Activated CD8-positive, alpha-beta memory T cell treated with anti-CD3 and anti-CD28 coated beads, Interleukin-2, amount 50 U/mL, for 24 hours (primary cell): Measurements from ENCODE around the gene DNAAF3.
"Not testable (repeated sequence)": the region's sequence is repeated elsewhere in the genome, so short reads cannot be mapped to it uniquely, and the experiment has no call there.

Experiments
- DNase-seq: peaks from one replicate; pipeline ENCODE4 v3.0.0-alpha.2; 2020; ENCODE audit errors: extremely low read depth

The DNAAF3 gene

DNA sequence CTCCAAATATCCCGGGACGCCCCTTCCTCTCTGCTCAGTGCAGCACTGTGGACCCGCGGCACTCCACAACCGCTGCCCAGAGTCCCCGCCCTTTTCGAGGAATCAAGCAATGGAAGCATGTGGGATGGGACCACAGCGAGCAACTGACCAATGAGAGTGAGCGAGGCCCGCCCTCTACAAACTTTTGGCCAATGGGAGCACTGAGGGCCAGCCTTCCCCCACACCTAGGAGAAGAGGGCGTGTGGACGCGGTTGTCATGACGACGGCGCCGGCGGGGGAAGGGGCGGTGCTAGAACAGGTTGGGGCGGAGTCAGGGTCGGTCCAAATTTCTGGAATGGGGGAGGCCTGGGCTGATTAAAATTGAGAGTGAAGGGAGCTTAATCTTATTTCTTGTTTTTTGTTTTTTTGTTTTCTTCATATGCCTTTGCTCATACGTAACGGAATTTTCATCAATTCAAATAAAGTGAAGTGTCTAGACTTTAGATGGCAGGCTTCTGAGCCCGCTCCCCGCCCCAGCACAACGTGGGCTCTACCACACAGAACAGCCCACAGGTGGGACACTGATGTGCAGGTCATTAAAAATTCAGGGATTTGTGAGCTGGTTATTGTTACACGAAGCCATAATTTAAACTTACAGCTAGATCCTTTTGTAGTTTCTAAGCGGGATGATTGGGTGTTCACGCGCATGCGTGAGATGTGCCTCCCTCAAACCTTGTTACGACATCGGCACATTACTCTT lies at the start of gene DNAAF3:
Gene DNAAF3, minus strand, starts transcription at position 84 of the 739 bp plus-strand sequence. CDS start 200 bp downstream, outside the sequence.
- DNase-seq: peak; percentile 44

DNA sequence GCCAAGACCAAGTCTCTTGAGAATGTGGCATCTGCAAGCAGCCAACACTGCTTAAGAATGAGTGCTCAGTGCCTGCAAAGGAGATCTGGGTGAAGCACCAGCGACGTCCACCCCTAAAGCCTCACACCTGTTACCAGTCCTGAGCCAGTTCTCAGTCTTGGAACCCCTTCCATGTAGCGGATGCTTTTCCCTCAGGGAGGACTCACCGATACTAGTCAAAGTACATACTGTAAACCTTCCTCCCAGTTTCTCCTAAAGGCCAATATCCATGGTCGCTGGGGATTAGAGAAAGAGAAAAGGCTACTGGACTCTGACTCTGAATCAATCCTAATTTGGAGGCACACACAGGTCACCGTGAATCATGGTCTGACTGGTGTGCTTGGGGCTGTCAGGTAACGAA lies 47.1 kb upstream of the DNAAF3 start:
- no peak for DNase-seq

DNA sequence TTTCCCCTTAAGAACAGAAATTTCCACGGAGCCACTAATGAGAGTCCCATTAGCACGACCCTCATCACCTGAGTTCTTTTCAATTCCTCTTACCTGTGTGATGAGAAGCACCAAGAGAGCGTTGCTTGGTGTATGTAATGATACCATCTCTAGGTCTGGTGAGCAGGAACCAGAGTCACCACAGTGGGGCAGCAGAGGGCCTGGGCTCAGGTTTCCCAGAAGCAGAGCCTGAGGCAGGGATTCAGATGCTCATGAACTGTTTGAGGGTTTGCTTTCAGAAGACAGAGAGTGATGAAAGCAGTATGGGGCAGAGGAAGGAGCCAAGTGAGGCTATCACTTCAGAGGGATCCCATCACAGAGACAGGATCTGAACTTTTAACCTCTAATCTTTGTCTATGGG lies 46.0 kb upstream of the DNAAF3 start:
- no peak for DNase-seq

DNA sequence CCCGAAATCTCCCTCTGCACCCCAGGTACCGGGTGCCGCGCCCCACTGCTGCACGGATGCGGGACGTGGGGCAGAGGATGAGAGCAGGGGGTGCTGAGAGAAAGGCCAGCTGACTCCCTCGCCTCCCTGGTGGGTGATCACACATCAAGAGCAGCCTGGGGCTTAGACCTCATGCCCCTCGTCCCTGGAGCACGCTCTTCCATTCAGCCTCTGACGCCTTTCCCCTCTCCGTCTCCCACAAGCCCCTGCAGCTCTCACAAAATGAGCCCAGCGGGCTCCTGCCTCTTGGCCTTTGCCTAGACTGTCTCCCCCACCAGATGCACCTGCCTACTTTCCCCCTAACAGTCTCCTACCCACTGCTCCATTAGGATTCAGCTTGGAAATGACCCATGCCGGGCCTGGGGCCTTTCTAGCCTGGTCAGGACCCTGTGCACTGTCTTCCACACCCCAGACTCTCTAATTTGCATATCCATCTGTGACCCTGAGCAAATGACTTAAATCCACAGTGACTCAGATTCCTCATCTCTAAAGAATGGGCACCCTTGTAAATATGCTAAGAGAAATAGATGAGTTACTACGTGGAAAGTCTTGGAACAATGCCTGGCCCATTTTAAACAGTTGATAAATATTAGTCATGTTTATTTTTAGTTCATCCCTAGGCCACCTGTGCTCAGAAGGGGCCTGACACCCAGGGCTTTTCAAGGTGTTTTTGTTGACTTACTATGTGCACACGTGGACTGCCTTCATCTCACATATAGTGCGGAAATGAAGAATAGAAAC lies 43.5 kb upstream of the DNAAF3 start:
- DNase-seq: no peak

DNA sequence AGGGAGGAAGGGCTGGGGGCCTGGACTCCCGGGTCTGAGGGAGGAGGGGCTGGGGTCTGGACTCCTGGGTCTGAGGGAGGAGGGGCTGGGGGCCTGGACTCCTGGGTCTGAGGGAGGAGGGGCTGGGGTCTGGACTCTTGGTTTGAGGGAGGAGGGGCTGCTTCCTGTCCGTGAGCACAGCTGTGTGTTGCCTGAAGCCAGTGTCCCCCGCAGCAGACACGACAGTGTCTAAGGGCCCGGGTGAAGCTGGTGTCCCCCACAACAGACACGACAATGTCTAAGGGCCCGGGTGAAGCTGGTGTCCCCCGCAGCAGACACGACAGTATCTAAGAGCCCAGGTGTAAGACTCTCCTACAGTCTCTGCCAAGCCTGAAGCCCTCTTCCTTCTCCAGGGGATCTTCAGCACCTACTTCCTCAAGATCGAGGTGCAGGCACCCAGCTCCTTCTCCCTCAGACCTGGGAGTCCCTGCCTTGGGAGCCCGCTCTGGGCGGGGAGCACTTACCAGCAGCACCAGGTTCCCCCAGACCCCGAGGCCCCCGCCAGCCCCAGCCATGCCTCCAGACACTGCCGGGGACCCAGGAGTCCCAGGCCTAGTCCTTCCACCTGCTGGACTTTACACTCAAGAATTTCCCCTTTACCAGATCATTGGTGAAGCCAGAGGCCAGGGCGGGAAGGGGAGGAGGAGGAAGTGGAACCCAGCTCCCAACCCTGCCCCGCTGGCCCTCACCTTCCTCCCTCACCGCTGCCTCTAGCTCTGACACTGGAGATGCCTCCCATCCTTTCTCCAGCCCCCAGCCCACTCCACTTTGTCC lies 42.7 kb upstream of the DNAAF3 start, which contains the start of gene PTPRH:
Gene PTPRH, minus strand, starts transcription at position 622 of the 813 bp plus-strand sequence. Its CDS starts 68 bp downstream, at position 554.
- no peak for DNase-seq

DNA sequence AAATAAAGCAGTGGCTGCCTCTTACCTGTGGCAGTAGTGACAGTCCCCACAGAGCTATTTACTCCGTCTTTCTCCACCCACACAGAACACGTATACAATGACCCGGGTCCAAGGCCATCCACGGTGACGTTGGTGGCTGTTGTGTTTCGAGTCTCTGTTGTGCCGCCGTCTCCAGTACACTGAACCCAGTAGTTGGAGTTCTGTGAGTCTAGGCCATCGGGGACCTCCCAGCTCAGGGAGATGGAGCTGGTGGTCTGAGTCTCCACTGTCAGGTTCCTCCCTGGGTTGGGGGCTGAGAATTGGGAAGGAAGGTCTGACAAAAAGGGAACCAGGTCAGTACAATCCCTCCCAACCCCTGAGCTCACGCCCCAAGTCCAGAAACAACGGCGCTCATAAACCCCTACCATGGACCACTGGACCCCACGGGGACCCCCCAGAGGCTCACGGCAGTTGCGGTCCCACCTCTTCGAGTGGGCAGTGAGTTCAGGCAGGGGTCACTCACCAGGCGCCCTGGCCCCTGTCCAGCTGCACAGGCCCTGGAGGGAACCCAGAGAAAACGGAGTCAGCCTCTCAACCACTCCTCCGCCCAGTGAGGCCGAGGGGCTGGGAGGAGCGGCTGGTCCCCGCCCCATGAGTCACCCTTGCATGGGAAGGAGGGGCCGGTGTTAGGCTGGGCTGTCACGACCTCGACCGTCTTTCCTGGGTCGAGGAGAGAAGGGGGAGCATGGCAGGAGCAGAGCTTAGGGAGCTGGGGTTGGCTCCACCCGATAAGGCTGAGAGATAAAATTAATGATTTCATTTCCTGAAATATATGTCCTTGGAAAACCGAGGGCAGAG lies 40.5 kb upstream of the DNAAF3 start:
- DNase-seq: no peak

DNA sequence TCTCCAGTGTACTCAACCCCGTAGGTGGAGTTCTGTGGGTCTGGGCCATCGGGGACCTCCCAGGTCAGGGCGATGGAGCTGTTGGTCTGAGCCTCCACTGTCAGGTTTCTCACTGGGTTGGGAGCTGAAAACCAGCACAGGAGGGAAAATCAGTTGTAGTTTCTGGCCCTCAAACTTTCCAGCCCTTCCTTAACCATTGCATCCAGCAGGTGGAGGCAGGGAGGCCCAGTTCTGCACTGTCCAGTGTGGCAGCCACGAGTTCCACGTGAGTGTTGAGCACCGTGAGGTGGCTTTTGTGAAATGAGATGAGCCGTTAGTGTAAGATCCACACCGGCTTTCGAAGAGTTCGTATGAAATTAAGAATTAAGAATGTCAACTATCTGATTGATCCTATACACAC lies 35.8 kb upstream of the DNAAF3 start:
- not testable (repeated sequence) for DNase-seq

DNA sequence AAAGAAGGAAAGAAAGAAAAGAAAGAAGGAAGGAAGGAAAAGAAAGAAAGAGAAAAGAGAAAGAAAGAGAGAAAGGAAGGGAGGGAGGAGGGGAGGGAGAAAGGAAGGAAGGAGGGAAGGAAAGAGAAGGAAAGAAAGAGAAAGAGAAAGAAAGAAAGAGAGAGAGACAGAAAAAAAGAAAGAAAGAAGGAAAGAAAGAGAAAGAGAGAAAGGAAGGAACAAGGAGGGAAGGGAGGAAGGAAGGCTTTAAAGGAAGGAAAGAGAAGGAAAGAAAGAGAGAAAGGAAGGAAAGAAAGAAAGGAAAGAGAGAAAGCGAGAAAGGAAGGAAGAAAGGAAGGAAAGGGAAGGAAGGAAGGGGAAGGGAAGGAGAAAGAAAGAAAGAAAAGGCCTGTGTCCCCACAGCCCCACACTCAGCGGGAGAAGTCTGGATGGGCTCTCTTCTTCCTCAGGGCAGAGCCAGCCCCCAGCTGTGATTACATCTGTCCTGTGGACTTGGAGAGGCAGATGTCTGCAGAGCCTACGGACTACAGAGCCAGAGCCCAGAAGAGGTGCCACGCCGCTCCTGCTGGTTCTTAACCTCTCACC lies 33.3 kb upstream of the DNAAF3 start:
- no peak for DNase-seq

DNA sequence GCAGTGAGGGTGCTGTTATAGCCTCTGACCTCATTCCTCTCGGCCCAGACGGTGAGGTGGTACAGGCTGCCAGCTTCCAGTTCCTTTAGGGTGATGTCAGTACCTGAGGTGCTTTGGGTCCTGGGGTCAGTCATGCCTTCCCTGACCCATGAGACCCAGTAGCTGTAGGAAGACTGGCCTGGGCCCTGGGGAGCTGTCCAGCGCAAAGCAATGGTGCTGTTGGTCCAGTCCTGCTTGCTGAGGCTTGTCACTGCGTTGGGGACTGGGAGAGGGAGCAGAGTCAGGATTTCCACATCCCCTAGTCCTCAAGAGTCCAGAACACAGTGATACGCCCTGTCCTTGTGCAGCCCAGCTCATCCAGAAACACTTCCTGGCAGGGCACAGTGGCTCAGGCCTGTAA lies 32.2 kb upstream of the DNAAF3 start:
- no peak for DNase-seq

DNA sequence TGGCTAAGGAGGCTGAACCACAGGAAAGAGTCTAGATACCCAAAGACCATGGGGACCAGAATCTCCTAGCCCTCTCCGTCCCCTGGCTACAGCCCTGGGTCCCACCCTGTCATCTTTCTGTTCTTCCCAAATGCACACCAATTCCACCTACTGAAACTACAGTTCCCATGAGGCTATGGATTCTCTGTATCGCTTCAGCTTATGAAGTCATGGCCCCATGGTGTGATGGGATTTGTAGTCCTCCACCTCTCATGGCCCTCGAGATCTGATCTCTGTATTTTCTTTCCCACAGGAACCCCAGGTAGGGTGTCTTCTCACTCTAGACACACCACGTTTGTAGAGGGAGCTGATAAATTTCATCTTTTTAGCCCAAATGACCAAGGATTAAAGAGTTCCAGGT lies 31.1 kb upstream of the DNAAF3 start:
- DNase-seq: no peak

DNA sequence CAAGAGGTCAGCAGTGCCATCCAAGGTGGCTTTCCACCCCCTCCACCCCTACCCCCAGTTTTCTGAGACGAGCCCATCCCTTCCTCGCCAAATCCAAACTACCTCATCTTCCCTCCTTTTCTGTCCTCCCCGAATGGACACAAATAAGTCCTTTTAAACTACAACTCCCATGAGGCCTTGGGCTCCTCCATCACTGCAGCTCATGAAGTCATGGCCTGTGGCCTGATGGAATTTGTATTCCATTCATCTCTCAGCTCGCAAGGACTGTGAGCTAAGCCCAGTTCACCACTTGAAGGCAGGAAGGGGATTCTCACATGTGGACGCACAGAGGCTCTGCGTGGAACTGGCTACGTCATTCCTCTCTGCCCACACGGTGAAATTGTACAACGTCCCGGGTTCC lies 30.4 kb upstream of the DNAAF3 start:
- DNase-seq: no peak

DNA sequence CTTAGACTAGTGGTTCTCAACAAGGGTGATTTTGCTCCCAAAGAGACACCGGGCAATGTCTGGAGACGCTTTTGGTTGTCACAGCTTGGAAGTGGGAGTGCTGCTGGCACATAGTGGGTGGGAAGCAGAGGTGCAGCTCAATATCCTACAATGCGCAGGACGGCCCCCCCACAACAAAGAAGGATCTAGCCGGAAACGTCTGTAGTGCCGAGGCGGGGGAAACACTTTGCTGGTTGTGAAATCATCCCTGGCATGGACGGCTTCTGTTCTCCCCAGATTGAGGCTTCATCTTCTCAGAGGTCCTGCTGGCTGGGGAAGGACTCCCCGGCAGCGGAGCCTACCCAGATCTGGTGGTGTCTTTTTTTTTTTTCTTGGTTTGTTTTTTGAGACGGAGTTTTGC lies 27.1 kb upstream of the DNAAF3 start:
- no peak for DNase-seq

DNA sequence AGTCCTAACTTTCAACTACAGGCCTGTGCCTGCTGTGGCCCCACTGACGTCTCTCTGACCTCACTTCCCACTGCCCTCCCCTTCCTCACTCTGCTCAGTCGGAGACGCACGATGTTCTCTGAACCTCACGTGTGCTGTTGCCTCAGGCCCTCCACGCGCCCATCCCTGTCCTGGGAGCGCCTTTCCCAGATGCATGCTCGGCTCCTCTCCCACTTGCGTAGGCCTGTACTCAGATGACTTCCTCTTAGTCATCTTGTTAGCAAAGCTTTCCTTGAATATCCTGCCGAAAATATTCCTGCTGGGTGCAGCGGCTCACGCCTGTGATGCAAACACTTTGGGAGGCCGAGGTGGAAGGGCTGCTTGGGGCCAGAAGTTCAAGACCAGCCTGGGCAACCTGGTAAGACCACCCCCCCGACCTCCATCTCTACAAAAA lies 23.0 kb upstream of the DNAAF3 start:
- DNase-seq: no peak

DNA sequence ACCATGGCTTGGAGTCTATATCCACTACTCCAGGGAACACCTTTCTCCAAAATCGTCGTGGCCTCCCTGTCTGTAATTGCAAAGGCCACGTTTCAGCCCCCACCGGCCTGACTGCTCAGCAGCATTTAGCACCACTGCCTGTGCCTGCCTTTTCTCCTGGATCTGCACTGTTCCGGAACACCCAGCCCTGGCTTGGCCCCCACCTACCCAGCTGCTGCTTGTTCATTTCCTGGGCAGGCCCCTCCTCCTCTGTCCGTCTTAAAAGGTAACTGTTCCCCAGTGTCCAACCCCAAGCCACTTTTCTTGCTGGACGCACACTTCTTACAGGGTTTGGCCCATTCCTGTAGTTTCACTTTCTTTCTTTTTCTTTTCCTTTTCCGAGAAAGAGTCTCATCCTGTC lies 22.2 kb upstream of the DNAAF3 start:
- DNase-seq: no peak

DNA sequence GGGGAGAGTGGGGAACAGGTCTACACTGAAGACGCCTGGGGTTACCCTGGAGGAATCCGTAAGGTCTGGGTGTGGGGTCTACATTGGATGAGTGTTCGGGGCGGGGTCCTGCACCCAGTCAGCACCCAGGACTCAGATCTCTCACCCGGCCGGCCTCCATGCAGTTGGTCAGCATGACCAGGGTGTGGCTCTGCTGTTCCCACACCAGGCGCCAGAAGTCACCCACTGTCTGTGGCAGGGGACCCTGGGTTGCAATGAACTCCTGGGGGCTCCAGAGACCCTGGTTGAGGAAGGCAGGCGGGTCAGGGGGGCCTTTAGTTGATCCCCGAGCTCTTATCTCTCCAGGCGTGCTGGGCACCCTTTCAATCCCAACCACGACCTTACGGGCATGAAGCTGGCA lies 19.7 kb upstream of the DNAAF3 start:
- no peak for DNase-seq

DNA sequence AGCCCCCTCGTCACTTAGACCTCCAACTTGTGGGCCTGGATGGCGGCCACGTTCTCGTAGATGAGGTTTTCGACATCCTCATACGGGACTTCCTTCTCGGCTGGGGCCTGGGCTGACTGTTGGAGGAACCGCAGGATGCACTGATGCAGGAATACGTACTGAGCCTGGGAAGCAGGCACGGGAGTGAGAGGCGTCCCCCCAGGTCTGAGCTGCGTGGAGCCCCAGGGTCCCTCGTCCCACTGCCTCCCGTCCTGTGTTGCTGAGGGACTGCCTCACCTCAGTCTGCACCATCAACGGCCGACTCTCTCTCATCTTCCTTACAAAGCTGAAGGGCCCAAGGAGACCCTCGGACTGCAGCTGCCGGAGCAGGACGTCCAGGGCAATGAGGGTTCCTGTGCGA lies 15.3 kb upstream of the DNAAF3 start:
- no peak for DNase-seq

DNA sequence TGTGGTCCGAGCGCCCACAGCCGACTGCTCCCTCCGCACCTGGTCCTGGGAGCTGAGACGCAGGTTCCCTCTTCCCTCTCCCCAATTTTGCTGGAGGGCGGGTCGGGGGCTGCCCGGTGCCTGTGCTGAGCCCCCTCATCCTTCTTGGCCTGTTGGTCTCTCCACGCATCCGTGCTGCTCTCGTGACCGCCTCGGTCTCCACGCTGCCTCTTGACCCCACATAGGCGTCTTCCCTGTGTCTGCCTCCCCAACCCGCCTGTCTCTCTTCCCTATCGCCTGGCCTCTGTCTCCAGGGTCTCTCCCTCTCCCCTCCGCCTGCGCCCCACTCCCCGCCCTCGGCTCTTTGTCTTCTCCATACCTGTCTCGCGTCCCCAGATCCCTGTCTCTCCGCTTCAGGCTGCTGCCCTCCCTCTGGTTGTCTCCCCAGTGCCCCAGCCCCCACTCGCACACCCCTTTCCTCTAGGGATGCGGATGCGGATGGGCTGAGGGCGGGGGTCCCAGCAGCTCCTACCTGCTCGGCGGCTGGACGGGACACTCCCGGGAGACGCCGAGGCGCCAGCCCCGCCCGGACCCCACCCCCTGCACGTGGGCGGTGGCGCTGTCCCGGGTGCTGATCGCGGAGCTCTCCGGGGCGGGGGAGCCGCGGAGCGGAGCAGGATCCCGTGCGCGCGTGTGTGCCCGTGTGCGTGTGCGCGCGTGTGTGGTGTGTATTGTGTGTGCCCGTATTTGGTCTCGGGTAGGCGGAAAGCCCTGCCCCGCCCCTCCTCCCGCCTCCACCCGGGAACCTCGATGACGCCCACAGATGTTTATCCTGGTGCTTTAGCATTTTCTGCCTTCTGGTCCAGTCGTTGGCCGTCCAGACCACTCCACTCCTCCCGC lies 13.4 kb upstream of the DNAAF3 start, which contains the start of gene SYT5:
Gene SYT5, minus strand, starts transcription at position 684 of the 879 bp plus-strand sequence. CDS start 1,248 bp downstream, outside the sequence.
- no peak for DNase-seq

DNA sequence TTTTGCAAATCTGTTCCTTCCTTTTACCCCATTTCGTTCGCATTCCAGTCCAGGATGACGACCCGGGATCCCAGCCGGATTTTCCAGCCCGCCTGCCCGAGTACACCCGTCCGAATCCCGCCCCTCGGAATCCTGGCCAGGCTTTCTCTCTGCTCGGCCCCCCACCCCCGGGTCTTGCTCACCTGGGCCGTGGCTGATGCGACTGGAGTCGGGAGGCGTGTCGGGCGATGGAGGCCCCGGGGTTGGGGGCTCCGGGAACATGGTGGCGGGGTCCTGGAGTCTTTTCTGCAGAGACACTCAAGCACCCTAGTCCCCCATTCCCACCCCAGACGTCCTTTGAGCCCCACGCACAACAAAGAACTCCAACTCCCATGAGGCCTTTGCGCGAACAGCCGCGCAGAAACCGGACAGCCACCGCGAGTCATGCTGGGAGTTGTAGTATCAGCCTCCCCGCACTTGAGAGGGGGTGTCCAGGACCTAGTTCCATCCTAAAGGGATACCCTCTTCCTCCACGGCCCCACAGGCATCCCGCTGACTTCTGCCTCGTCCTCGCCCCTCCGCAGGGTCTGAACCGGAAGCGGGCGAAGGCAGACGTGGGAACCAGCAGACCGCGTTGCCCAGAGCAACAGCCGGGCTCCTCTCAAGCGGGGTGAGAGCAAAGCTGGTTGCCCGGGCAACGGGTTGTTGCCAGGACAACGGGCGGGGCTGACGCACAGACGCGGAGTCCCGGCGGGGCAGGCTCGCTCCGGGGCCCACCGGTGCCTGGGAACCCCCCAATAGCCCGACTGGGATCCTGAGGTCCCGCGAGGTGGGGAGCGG lies 12.6 kb upstream of the DNAAF3 start:
- DNase-seq: peak; percentile 82

DNA sequence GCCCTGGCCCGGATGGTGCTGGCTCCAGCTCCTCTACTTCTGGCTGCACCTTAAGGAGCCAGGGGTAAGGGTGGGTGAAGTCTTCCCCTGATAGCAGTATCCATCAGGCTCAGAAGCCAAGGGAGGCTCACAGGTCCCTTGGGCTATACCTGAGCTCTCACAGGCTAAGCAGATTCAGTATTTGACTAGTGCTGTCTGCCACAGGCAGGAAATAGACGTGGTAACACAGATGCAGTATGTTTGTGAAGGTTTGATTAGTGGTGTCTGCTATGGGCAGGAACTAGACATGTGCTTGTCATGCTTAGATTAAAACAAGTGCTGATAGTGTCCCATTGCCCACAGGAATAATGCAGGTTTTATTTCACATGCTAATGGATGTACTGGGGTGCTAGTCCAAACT lies 9.7 kb upstream of the DNAAF3 start:
- DNase-seq: no peak
